ENCODE data around the gene METTL15. TPM values are rescaled to one million over a fixed set of nuclear protein-coding genes. Genes with fewer than 3 reads are reported as not detected.

METTL15 gene
- total and polyA plus RNA-seq, 4 donors = 3.4 to 36.3 (median 9.0) TPM

DNA sequence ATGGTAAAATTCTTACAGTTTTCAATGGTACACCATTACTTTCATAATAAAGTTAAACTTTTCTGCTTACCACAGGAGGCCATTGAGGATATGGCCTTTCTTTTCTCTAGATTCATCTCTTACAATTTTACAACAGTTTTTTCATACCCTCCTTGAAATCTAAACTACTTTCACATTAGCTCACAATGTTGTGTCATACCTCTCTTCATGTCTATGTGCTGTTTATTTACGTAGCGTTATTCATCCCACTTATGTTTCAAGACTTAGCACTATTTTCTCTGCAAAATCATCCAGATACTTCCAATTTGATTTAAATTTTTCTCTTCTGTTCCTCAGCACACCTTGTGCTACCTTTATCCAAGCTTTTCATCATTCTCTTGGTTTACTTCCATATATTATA lies 123.3 kb downstream of the METTL15 start:
- Histone ChIP-seq H3K4me3 (no peak overlapping the region), H3K27ac (ENCODE audit: low read depth in 1 of 2, low read length in 1 of 2) (no peak overlapping the region), H3K9me3 (ENCODE audit: control insufficient read depth in 4 of 4, insufficient read depth in 3 of 4, low read length in 3 of 4) (no peaks in the 10 kb centered on the region), H3K36me3 (ENCODE audit: control insufficient read depth in 4 of 4, insufficient read depth in 4 of 4, low read length in 4 of 4) (peaks cover 0 to 8% (median 0%) of the 10 kb centered on the region in 4 donors), H3K4me1 (ENCODE audit: control insufficient read depth in 5 of 5, insufficient read depth in 5 of 5, low read length in 5 of 5) (no peaks in the 10 kb centered on the region), H3K27me3 (ENCODE audit: control insufficient read depth in 3 of 3, insufficient read depth in 3 of 3, low read length in 2 of 3) (no peaks in the 10 kb centered on the region), H3K9ac (ENCODE audit: insufficient read depth in 1 of 2, low read length in 2 of 2) (no peak overlapping the region)
- DNase-seq (no peak), ATAC-seq (ENCODE audit: insufficient read depth, low FRiP score) (no peak)
- WGBS, 2 donors = 94 to 100% methylated on average over 2 of the region's 2 CpGs
- TF ChIP-seq, protein P1, sequence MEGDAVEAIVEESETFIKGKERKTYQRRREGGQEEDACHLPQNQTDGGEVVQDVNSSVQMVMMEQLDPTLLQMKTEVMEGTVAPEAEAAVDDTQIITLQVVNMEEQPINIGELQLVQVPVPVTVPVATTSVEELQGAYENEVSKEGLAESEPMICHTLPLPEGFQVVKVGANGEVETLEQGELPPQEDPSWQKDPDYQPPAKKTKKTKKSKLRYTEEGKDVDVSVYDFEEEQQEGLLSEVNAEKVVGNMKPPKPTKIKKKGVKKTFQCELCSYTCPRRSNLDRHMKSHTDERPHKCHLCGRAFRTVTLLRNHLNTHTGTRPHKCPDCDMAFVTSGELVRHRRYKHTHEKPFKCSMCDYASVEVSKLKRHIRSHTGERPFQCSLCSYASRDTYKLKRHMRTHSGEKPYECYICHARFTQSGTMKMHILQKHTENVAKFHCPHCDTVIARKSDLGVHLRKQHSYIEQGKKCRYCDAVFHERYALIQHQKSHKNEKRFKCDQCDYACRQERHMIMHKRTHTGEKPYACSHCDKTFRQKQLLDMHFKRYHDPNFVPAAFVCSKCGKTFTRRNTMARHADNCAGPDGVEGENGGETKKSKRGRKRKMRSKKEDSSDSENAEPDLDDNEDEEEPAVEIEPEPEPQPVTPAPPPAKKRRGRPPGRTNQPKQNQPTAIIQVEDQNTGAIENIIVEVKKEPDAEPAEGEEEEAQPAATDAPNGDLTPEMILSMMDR (IDR thresholded peaks at IDR 0.05; ENCODE audit: control extremely low read depth, extremely low read depth) = no peak

DNA sequence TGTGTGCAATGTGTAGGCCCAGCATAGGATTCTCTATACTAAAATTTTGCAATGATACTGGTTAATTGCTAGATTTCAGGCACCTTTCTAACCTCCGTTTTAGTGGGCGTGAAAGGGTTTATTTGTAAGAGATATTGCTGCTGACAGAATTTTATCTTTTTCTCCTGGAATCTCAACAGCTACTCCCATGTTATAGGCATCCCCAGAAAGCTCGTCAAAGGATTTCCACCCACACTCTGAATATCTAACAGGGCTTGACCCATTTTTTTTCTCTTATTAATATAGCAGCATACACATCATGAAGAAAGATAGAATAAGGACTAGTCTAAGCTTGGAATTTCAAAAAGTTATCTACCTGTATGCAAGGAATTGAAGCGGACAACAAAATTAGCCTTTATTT lies 124.5 kb downstream of the METTL15 start:
- WGBS, 2 donors = 88 to 91% methylated on average over 4 of the region's 4 CpGs

DNA sequence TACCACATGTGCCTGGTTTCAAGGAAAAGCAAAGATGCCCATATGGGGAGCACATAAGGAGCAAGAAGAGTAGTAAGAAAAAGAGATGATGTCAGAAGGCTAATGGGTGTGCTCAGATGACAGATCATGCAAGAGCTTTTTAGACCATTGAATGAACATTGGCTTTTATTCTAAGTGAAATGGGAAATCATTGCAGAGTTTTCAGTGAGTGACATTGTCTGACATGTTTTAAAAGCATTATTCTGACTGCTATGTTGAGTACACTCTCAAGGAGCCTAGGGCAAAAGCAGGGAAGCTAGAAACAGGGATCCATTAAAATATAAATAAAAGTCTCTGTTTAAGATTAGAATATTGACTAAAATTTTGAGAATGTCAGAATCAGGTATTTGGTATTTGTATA lies 133.6 kb downstream of the METTL15 start:
- TF ChIP-seq, protein P1 (IDR thresholded peaks at IDR 0.05; ENCODE audit: control extremely low read depth, extremely low read depth) = no peak
- Histone ChIP-seq H3K27ac (ENCODE audit: low read depth in 1 of 2, low read length in 1 of 2) (no peak overlapping the region), H3K4me3 (no peak overlapping the region), H3K9me3 (ENCODE audit: control insufficient read depth in 4 of 4, insufficient read depth in 3 of 4, low read length in 3 of 4) (no peaks in the 10 kb centered on the region), H3K27me3 (ENCODE audit: control insufficient read depth in 3 of 3, insufficient read depth in 3 of 3, low read length in 2 of 3) (no peaks in the 10 kb centered on the region), H3K9ac (ENCODE audit: insufficient read depth in 1 of 2, low read length in 2 of 2) (no peak overlapping the region), H3K36me3 (ENCODE audit: control insufficient read depth in 4 of 4, insufficient read depth in 4 of 4, low read length in 4 of 4) (no peaks in the 10 kb centered on the region), H3K4me1 (ENCODE audit: control insufficient read depth in 5 of 5, insufficient read depth in 5 of 5, low read length in 5 of 5) (peaks cover 0 to 3% (median 0%) of the 10 kb centered on the region in 5 donors)
- ATAC-seq (ENCODE audit: insufficient read depth, low FRiP score) (no peak), DNase-seq (no peak)

More for the DNA sequence above, 124.5 kb downstream of the METTL15 start:
- no peaks in the 10 kb centered on the region for H3K27me3 ChIP-seq (ENCODE audit: control insufficient read depth in 3 of 3, insufficient read depth in 3 of 3, low read length in 2 of 3)
- H3K4me3 ChIP-seq = no peak overlapping the region
- DNase-seq = no peak
- peaks cover 0 to 8% (median 0%) of the 10 kb centered on the region in 4 donors for H3K36me3 ChIP-seq (ENCODE audit: control insufficient read depth in 4 of 4, insufficient read depth in 4 of 4, low read length in 4 of 4)
- ATAC-seq (ENCODE audit: insufficient read depth, low FRiP score) = no peak
- H3K9me3 ChIP-seq (ENCODE audit: control insufficient read depth in 4 of 4, insufficient read depth in 3 of 4, low read length in 3 of 4) = no peaks in the 10 kb centered on the region
- TF ChIP-seq, protein P1 (IDR thresholded peaks at IDR 0.05; ENCODE audit: control extremely low read depth, extremely low read depth) = no peak
- no peak overlapping the region for H3K9ac ChIP-seq (ENCODE audit: insufficient read depth in 1 of 2, low read length in 2 of 2)
- H3K27ac ChIP-seq (ENCODE audit: low read depth in 1 of 2, low read length in 1 of 2) = no peak overlapping the region
- H3K4me1 ChIP-seq (ENCODE audit: control insufficient read depth in 5 of 5, insufficient read depth in 5 of 5, low read length in 5 of 5) = no peaks in the 10 kb centered on the region

DNA sequence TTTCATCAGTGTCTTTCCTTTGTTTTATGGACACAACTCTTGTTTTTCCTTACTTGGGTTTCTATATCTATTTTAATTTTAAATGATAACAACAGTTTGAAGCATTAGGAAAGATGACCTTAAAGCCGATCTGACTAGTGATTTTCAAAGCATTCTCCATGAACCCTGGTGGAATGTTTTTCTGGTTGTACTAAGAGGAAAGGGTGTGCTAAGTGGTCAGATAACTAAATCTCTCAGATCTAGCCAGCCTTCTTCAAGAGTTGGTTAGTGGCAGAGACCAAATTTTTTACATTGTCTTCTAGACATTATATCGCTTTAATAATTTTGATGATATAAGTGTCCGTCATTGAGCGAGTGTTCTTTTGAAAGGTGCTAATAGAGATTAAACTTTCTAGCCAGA lies 134.4 kb downstream of the METTL15 start:
- DNase-seq (no peak), ATAC-seq (ENCODE audit: insufficient read depth, low FRiP score) (no peak)
- Histone ChIP-seq H3K4me3 (no peak overlapping the region), H3K4me1 (ENCODE audit: control insufficient read depth in 5 of 5, insufficient read depth in 5 of 5, low read length in 5 of 5) (peaks cover 0 to 3% (median 0%) of the 10 kb centered on the region in 5 donors), H3K36me3 (ENCODE audit: control insufficient read depth in 4 of 4, insufficient read depth in 4 of 4, low read length in 4 of 4) (no peaks in the 10 kb centered on the region), H3K9me3 (ENCODE audit: control insufficient read depth in 4 of 4, insufficient read depth in 3 of 4, low read length in 3 of 4) (no peaks in the 10 kb centered on the region), H3K27ac (ENCODE audit: low read depth in 1 of 2, low read length in 1 of 2) (no peak overlapping the region), H3K9ac (ENCODE audit: insufficient read depth in 1 of 2, low read length in 2 of 2) (no peak overlapping the region), H3K27me3 (ENCODE audit: control insufficient read depth in 3 of 3, insufficient read depth in 3 of 3, low read length in 2 of 3) (no peaks in the 10 kb centered on the region)
- TF ChIP-seq, protein P1 (IDR thresholded peaks at IDR 0.05; ENCODE audit: control extremely low read depth, extremely low read depth) = no peak
- 89 to 91% methylated on average over 4 of the region's 4 CpGs for WGBS, 2 donors
